ENCODE measurements around the gene HMCN1.

DNA sequence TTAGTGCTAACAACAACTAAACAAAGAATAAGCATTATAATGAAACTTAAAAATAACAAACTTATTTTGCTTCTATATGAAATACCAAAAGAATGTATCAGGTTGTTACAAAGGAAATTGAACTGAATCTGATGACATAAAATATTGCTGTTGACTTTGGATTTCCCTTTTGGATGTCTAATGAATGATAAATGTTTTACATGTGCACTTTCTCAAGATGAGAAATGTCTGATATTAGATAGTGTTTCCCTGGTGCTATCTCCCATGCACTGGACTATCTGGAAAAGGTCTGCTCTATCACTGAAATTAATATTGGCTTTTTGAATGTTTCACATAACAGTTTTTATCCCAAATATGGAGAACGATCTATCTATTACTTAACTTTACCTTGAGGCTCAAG lies 179.9 kb downstream of the HMCN1 start:
- TF ChIP-seq, protein P1, sequence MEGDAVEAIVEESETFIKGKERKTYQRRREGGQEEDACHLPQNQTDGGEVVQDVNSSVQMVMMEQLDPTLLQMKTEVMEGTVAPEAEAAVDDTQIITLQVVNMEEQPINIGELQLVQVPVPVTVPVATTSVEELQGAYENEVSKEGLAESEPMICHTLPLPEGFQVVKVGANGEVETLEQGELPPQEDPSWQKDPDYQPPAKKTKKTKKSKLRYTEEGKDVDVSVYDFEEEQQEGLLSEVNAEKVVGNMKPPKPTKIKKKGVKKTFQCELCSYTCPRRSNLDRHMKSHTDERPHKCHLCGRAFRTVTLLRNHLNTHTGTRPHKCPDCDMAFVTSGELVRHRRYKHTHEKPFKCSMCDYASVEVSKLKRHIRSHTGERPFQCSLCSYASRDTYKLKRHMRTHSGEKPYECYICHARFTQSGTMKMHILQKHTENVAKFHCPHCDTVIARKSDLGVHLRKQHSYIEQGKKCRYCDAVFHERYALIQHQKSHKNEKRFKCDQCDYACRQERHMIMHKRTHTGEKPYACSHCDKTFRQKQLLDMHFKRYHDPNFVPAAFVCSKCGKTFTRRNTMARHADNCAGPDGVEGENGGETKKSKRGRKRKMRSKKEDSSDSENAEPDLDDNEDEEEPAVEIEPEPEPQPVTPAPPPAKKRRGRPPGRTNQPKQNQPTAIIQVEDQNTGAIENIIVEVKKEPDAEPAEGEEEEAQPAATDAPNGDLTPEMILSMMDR (IDR thresholded peaks at IDR 0.05), result no peak
- TF ChIP-seq POLR2A (IDR thresholded peaks at IDR 0.05), result no peak
